Stomach smooth muscle (tissue), 2 donors: ENCODE data around the gene SCN4B.

Source experiments
- H3K27ac ChIP-seq: one replicate; pipeline ENCODE4 v1.7.0; 2013; ENCODE audit warnings: mild to moderate bottlenecking, low read length, inconsistent platforms
- H3K27me3 ChIP-seq, 2 donors: one replicate each; pipeline ENCODE4 v1.7.0; 2013; ENCODE audit warnings: low read length in 2 of 2; ENCODE audit not compliant: insufficient read depth in 2 of 2, control insufficient read depth in 1 of 2
- H3K36me3 ChIP-seq, 2 donors: one replicate each; pipeline ENCODE4 v1.7.0; 2013; ENCODE audit warnings: low read length in 2 of 2; ENCODE audit not compliant: control insufficient read depth in 2 of 2, insufficient read depth in 2 of 2
- H3K4me1 ChIP-seq: one replicate; pipeline ENCODE4 v1.7.0; 2013; ENCODE audit warnings: low read length; ENCODE audit not compliant: control insufficient read depth, insufficient read depth
- H3K4me3 ChIP-seq, 2 donors: one replicate each; pipeline ENCODE4 v1.7.0; 2013; ENCODE audit warnings: low read length in 2 of 2
- H3K9ac ChIP-seq, 2 donors: one replicate each; pipeline ENCODE4 v1.7.0; 2013; ENCODE audit warnings: low read length in 2 of 2, mild to moderate bottlenecking in 1 of 2
- H3K9me3 ChIP-seq, 2 donors: one replicate each; pipeline ENCODE4 v1.7.0; 2013; ENCODE audit warnings: low read length in 2 of 2; ENCODE audit not compliant: control insufficient read depth in 2 of 2
- donor health status: healthy.
- donor health status: Pancreatic carcinoma.

SCN4B gene

DNA sequence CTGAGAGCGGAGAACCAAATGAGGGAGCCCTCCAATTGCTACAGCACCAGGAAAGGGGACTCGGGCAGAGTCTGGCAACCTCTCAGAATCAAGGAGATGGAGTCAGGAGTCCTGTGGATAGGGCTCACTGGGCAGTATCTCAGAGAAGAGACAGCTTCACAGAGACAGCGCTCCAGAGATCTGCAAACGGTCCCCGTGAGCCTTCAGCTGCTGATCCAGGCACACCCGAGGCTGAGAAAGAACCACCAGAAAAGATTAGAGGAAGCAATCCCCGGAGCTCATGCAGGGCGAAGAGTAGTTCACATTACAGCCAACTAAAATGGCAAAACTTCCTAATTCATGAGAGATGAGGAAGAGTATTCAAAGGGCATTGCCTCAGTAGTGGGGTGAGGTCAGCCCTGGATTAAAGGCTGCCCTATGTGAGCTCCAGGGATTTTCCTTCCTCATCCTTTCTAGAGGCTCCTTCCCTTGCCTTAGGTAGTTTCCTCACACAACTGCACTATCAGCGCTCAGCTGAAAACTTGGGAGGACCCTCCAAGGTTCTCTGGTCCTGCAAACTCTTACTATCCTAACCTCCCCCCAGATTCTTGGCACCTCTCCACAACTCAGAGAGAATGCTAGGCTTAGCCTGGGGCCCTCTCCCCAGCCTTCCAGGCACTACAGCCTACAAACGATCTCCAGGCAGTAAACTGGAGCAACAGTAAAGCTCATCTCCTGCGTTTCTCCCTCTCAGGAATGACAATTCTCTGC is 23.7 kb downstream of the SCN4B start:
- Histone ChIP-seq H3K27me3 (peaks cover 0 to 2% of the 10 kb centered on the region in 2 donors), H3K4me1 (no peaks in the 10 kb centered on the region), H3K4me3 (no peak overlapping the region), H3K9ac (no peak overlapping the region), H3K36me3 (no peaks in the 10 kb centered on the region), H3K27ac (no peak overlapping the region), H3K9me3 (no peaks in the 10 kb centered on the region)

DNA sequence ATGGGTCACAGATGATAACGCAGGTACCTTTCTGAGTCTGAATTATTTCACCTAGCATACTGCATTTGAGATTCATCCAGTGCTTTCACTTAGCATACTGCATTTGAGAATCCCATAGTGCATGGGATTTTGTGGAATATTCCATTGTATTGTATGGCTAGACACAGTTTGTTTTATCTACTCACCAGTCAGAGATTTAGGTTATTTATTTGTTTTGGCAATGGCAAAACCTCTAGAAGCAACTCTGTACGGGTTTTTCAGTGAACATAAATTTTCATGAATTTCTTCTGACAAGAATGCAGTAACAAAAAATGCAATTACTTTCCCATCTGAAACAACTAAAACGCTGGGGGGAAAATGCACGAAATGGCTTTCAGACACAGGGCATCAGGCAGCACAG is 24.3 kb downstream of the SCN4B start:
- Histone ChIP-seq H3K9me3 (no peaks in the 10 kb centered on the region), H3K27ac (no peak overlapping the region), H3K4me1 (no peaks in the 10 kb centered on the region), H3K27me3 (no peaks in the 10 kb centered on the region), H3K36me3 (no peaks in the 10 kb centered on the region), H3K9ac (no peak overlapping the region), H3K4me3 (no peak overlapping the region)

DNA sequence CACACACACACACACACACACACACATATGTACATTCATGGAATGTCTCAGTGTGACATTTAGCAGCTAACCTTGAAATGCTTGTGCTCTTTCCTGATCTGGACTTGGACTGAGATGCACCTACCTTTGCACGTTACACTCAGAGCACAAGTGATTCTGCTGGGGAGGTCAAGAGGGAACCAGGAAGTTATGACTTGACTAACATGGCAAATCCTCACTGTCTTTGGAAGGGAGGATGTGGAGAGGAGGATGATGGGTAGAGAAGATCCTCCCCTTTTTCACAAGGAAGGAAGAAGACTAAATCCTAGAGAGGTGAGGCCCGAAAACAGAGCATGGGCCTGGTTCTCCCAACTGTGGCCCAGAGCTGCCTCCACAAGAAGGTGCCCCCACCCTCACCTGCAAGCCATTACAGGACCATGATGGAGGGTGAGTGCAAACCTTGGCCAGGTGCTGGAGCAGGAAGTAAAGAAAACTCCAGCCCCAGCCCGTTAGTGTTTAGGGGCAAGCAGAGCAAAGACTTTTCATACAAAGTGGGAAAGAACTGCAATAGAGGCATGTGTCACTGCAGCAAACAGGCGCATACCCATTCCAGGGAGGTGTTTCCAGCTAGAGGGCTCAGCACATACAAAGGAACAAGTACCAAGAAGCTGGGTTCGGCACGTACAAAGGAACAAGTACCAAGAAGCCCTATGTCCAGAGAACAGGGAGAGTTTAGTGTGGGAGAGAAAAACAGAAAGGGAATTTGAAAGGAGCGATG is 26.4 kb downstream of the SCN4B start:
- Histone ChIP-seq H3K9me3 (no peaks in the 10 kb centered on the region), H3K4me1 (no peaks in the 10 kb centered on the region), H3K27me3 (no peaks in the 10 kb centered on the region), H3K4me3 (no peak overlapping the region), H3K36me3 (no peaks in the 10 kb centered on the region), H3K27ac (no peak overlapping the region), H3K9ac (no peak overlapping the region)

DNA sequence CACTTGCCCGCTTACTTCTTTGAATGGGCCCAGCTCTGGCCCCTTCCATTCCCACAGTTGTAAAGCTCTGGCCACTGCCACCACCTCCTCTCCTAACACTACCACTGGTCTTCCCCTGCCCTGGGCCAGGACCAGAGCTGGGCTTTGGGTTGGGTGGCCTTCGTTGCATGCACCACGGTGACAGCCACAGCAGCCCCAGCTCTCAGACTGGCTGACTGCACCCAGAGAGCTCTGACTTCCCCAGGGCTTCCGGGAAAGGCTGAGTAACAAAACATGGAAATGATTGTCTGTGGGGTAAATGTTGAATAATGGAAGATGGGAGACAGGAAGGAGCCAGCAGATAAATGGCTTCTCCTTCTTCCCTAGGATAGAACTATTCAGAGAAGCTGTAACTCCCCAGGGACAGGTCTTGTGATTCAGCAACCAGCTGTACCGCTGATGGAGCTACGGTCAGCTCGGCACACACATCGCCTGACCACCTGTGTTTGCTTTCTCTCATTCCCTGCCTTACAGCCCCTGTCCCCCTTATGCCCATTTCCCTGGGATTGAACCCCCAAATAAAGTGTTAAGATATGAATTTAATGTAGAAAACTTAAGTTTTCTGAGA is 27.6 kb downstream of the SCN4B start:
- Histone ChIP-seq H3K4me3 (no peak overlapping the region), H3K27me3 (no peaks in the 10 kb centered on the region), H3K9ac (no peak overlapping the region), H3K36me3 (no peaks in the 10 kb centered on the region), H3K9me3 (no peaks in the 10 kb centered on the region), H3K27ac (no peak overlapping the region), H3K4me1 (no peaks in the 10 kb centered on the region)

DNA sequence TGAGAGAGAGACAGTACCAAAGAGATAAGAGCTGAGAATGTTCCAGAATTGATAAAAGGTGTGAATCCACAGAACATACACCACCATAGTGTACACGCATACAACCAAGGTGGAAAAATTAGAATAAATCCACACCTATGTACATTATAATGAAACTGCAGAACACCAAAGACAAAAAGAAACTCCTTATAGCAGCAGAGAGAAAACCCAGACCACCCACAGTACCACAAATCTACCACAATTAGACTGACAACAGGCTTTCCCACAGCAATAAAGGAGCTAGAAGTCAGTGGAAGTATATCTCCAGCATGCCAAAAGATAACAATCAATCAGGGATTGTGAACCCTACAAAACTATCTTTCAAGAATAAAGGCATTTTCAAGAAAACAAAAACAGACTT is 31.8 kb downstream of the SCN4B start:
- Histone ChIP-seq H3K4me3 (no peak overlapping the region), H3K4me1 (no peaks in the 10 kb centered on the region), H3K9ac (no peak overlapping the region), H3K9me3 (no peaks in the 10 kb centered on the region), H3K27me3 (peaks cover 0 to 8% of the 10 kb centered on the region in 2 donors), H3K27ac (no peak overlapping the region), H3K36me3 (no peaks in the 10 kb centered on the region)

DNA sequence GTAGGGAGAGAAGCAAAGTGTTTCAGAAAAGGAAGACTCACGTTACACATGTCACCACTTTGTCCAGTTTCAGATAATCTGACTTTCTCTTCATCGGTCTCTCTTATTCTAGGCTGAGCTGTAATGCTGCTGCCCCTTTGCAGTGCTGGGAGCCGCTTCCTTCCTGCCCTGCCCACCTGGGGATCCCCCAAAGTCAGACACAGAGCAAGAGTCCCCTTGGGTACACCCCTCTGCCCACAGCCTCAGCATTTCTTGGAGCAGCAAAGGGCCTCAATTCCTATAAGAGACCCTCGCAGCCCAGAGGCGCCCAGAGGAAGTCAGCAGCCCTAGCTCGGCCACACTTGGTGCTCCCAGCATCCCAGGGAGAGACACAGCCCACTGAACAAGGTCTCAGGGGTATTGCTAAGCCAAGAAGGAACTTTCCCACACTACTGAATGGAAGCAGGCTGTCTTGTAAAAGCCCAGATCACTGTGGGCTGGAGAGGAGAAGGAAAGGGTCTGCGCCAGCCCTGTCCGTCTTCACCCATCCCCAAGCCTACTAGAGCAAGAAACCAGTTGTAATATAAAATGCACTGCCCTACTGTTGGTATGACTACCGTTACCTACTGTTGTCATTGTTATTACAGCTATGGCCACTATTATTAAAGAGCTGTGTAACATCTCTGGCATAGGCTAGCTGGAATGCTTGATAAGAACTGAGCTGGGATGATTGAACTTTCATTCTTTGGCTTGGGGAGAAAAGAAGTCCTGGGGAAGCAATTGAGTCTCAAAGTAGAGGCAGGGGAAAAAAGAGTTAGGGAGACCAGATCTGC is 34.6 kb downstream of the SCN4B start:
- H3K27me3 ChIP-seq: peaks cover 0 to 12% of the 10 kb centered on the region in 2 donors
- no peak overlapping the region for H3K4me3 ChIP-seq
- H3K27ac ChIP-seq: no peak overlapping the region
- H3K9me3 ChIP-seq: no peaks in the 10 kb centered on the region
- no peaks in the 10 kb centered on the region for H3K4me1 ChIP-seq
- H3K36me3 ChIP-seq: no peaks in the 10 kb centered on the region
- no peak overlapping the region for H3K9ac ChIP-seq

DNA sequence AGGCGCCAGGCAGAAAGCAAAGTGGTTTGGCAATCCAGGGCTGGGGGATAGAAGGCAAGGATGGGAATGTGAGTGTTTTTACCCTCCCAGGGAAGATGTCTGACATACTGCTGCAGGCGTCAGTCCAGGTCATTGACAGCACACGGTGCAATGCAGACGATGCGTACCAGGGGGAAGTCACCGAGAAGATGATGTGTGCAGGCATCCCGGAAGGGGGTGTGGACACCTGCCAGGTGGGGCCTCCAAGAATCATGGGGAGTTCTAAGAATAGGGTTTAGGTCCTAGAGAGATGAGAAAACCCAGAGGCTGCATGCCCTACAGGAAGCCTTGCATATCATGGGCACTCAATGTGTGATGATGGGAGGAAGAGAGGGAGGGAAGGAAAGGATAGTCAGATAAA is 37.6 kb downstream of the SCN4B start:
- Histone ChIP-seq H3K9me3 (no peaks in the 10 kb centered on the region), H3K27ac (no peak overlapping the region), H3K9ac (no peak overlapping the region), H3K36me3 (no peaks in the 10 kb centered on the region), H3K4me1 (no peaks in the 10 kb centered on the region), H3K27me3 (peaks cover 0 to 13% of the 10 kb centered on the region in 2 donors), H3K4me3 (no peak overlapping the region)

DNA sequence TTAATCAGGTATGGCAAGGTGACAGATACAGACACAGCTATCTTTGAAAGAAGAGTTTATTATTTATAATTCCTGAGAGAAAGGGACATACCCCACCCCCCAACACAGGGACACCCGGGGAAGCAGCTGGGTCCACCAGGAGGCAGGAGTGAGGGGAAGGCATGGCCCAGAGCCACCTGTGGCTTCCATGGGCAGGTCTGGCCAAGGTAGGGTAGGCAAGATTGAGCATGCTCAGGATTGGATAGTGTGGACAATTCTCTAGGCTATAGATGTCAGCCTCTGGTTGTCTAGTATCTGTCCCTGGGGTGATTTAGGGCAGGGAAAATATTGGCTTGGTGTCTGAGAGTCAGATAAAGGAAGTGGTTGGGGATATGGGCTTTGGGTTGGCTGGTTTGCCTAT is 38.4 kb downstream of the SCN4B start:
- H3K9me3 ChIP-seq: no peaks in the 10 kb centered on the region
- H3K4me1 ChIP-seq: no peaks in the 10 kb centered on the region
- H3K27ac ChIP-seq: no peak overlapping the region
- H3K36me3 ChIP-seq: no peaks in the 10 kb centered on the region
- no peak overlapping the region for H3K4me3 ChIP-seq
- no peak overlapping the region for H3K9ac ChIP-seq
- H3K27me3 ChIP-seq: peaks cover 0 to 13% of the 10 kb centered on the region in 2 donors

DNA sequence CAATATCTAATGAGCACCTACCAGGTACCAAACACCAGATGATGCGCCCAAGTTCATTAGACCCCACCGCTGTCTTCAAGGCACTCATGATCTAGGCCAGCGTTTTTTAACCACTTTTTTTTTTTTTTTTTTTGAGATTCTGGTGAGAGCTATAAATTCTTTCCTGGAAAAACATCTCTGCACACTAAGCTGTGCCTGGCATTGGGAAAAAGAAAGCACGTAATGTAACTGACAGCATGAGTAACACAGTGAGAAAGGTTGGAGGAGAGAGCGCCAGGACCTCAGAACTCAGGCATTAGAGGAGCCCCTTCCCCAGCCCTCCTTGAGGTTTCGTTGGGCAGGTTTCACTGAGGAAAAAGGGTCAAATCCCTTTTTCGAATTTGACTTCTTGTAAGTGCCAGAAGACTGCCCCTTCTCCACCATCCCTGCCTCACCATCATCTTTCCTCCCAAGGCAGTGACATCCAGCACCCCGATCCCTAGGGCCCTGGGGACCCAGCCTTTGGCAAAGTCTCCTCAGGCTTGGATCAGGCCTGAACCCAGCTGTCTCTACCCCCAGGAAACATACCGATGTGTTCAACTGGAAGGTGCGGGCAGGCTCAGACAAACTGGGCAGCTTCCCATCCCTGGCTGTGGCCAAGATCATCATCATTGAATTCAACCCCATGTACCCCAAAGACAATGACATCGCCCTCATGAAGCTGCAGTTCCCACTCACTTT is 39.8 kb downstream of the SCN4B start:
- H3K27me3 ChIP-seq: peaks cover 0 to 9% of the 10 kb centered on the region in 2 donors
- no peaks in the 10 kb centered on the region for H3K36me3 ChIP-seq
- peaks cover 3% of the 10 kb centered on the region for H3K4me1 ChIP-seq
- H3K9ac ChIP-seq: no peak overlapping the region
- H3K4me3 ChIP-seq: no peak overlapping the region
- H3K9me3 ChIP-seq: no peaks in the 10 kb centered on the region
- no peak overlapping the region for H3K27ac ChIP-seq

DNA sequence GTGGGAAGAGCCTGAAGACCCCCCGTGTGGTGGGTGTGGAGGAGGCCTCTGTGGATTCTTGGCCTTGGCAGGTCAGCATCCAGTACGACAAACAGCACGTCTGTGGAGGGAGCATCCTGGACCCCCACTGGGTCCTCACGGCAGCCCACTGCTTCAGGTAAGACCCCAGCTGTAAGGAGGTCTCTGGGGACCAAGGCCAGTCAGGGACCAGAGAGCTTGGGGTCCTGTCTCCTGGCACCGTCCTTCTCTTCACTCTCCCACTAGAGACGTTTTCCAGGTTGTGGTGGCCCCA is 40.9 kb downstream of the SCN4B start:
- H3K4me1 ChIP-seq: peaks cover 3% of the 10 kb centered on the region
- H3K27me3 ChIP-seq: peaks cover 0 to 7% of the 10 kb centered on the region in 2 donors
- no peak overlapping the region for H3K4me3 ChIP-seq
- H3K36me3 ChIP-seq: no peaks in the 10 kb centered on the region
- no peak overlapping the region for H3K9ac ChIP-seq
- H3K27ac ChIP-seq: no peak overlapping the region
- no peaks in the 10 kb centered on the region for H3K9me3 ChIP-seq
